HepG2 (cell line): ENCODE data around the gene ZWILCH. TPM values are rescaled to one million over a fixed set of nuclear protein-coding genes. Genes with fewer than 3 reads are reported as not detected.

Source experiments
- ATAC-seq: fragments of 200-7000 bp; cut with Tn5 transposase; 3 replicates; pipeline ENCODE4 v1.9.1; 2020; ENCODE audit warnings: mild to moderate bottlenecking, moderate library complexity
- BruUV-seq: library from RNA; stranded (reverse); fragments of 400-500 nt; replicated peaks from 2 replicates; lab custom pipeline; 2021; lab: Mats Ljungman, UMichigan
- CTCF ChIA-PET: fragments of 300-600 bp; formaldehyde crosslinking; extraction: SDS; loops from one replicate; lab custom pipeline; 2021; ENCODE audit warnings: low total read pairs, inconsistent platforms, low intra/inter-chr PET ratio; lab: Yijun Ruan, JAX
- POLR2A ChIA-PET: fragments of 350-600 bp; sonication (Branson Sonifier 250); formaldehyde crosslinking; loops from one replicate; lab custom pipeline; 2020; ENCODE audit warnings: antibody characterized with exemption, inconsistent platforms; lab: Yijun Ruan, JAX
- DNase-seq: peaks from one replicate; pipeline ENCODE4 v3.0.0-alpha.2; 2015; ENCODE audit warnings: low spot score
- FAIRE-seq: peaks from 3 replicates; lab custom pipeline; 2011; peaks lifted over from hg19 to GRCh38; lab: Jason Lieb, UNC
- H2AFZ ChIP-seq: one replicate; pipeline ENCODE4 v1.6.1; 2011; ENCODE audit warnings: low read length, inconsistent platforms
- H3K27ac ChIP-seq: fragments of 300-600 bp; 3 replicates; pipeline ENCODE4 v1.8.0; 2011; ENCODE audit warnings: mixed run types, mild to moderate bottlenecking, mixed read lengths, low read length, inconsistent platforms; ENCODE audit not compliant: insufficient read depth; ENCODE audit errors: extremely low read length
- H3K27me3 ChIP-seq, 2 experiments: fragments of 200-600 bp in 1 of 2; 2 replicates in 1 of 2; 3 replicates in 1 of 2; pipeline versions ENCODE4 v1.6.0 to v1.8.0; 2011; ENCODE audit warnings: low read length in 2 of 2, mild to moderate bottlenecking in 2 of 2, moderate library complexity in 2 of 2, inconsistent platforms in 1 of 2; ENCODE audit not compliant: insufficient read depth in 2 of 2, control insufficient read depth in 1 of 2
- H3K36me3 ChIP-seq, 2 experiments: fragments of 200-600 bp in 1 of 2; replicated peaks in 1 of 2; 2 replicates in 1 of 2; 3 replicates in 1 of 2; pipeline versions ENCODE4 v1.5.1 to v1.8.0; 2011; ENCODE audit warnings: low read length in 2 of 2, inconsistent platforms in 1 of 2; ENCODE audit not compliant: insufficient read depth in 2 of 2, control insufficient read depth in 1 of 2
- H3K4me1 ChIP-seq: 2 replicates; pipeline ENCODE4 v1.5.1; 2012; ENCODE audit warnings: low read length, inconsistent platforms; ENCODE audit not compliant: insufficient read depth
- H3K4me2 ChIP-seq: 2 replicates; pipeline ENCODE4 v1.6.0; 2011; ENCODE audit warnings: low read depth, low read length, inconsistent platforms
- H3K4me3 ChIP-seq, 3 experiments: fragments of 200-600 bp in 1 of 3; sonication (generic), shearing (Covaris generic) in 1 of 3; replicated peaks in 1 of 3; 2 replicates each; pipeline ENCODE4 v1.5.1; 2011 to 2016; ENCODE audit warnings: low read length in 3 of 3, inconsistent platforms in 2 of 3, low read depth in 2 of 3, mild to moderate bottlenecking in 2 of 3, control low read depth in 1 of 3, mixed read lengths in 1 of 3; ENCODE audit not compliant: insufficient read depth in 1 of 3
- H3K79me2 ChIP-seq: one replicate; pipeline ENCODE4 v1.6.1; 2011; ENCODE audit warnings: low read length, inconsistent platforms; ENCODE audit not compliant: insufficient read depth
- H3K9ac ChIP-seq: 2 replicates; pipeline ENCODE4 v1.6.0; 2011; ENCODE audit warnings: mild to moderate bottlenecking, low read depth, low read length, inconsistent platforms; ENCODE audit not compliant: insufficient read depth
- H3K9me3 ChIP-seq: 2 replicates; pipeline ENCODE4 v1.5.1; 2012; ENCODE audit warnings: mild to moderate bottlenecking, low read length
- H4K20me1 ChIP-seq: 2 replicates; pipeline ENCODE4 v1.6.0; 2011; ENCODE audit warnings: inconsistent platforms, mild to moderate bottlenecking, low read length, moderate library complexity; ENCODE audit not compliant: insufficient read depth
- AGO2 ChIP-seq: fragments of 200-400 bp; formaldehyde crosslinking; optimal IDR thresholded peaks from 2 replicates; pipeline ENCODE3; 2017; ENCODE audit warnings: mild to moderate bottlenecking, low read depth, low read length, moderate library complexity
- HNF4A ChIP-seq: sonication (generic); formaldehyde crosslinking; IDR thresholded peaks from 2 replicates; pipeline ENCODE4 v1.4.0; 2020; ENCODE audit warnings: missing genetic modification reagents
- HNRNPK ChIP-seq: fragments of 200-400 bp; formaldehyde crosslinking; IDR thresholded peaks from 2 replicates; pipeline ENCODE4 v1.6.1; 2018; ENCODE audit warnings: low read length, low read depth, moderate library complexity, mild to moderate bottlenecking; ENCODE audit not compliant: poor library complexity, severe bottlenecking
- KDM5A ChIP-seq: fragments of 200-600 bp; sonication (generic); IDR thresholded peaks from 2 replicates; pipeline ENCODE4 v1.7.0; 2018; ENCODE audit warnings: antibody characterized with exemption, mild to moderate bottlenecking, low read length, borderline replicate concordance
- MTF2 ChIP-seq: sonication (generic); formaldehyde crosslinking; IDR thresholded peaks from 2 replicates; pipeline ENCODE4 v1.5.0; 2020; ENCODE audit warnings: missing genetic modification reagents, borderline replicate concordance
- NFAT5 ChIP-seq: sonication (generic); formaldehyde crosslinking; IDR thresholded peaks from 2 replicates; pipeline ENCODE4 v1.4.0; 2020; ENCODE audit warnings: missing genetic modification reagents
- NFYB ChIP-seq: sonication (generic); formaldehyde crosslinking; IDR thresholded peaks from 2 replicates; pipeline ENCODE4 v1.4.0; 2020; ENCODE audit warnings: missing genetic modification reagents
- SALL2 ChIP-seq: sonication (generic); formaldehyde crosslinking; IDR thresholded peaks from 2 replicates; pipeline ENCODE4 v1.8.1; 2023; ENCODE audit warnings: mild to moderate bottlenecking, missing genetic modification reagents, inconsistent platforms
- ZNF180 ChIP-seq: sonication (generic); formaldehyde crosslinking; IDR thresholded peaks from 2 replicates; pipeline ENCODE4 v1.4.0; 2020; ENCODE audit warnings: low read depth, missing genetic modification reagents, borderline replicate concordance
- ZNF335 ChIP-seq: sonication (generic); formaldehyde crosslinking; IDR thresholded peaks from 2 replicates; pipeline ENCODE4 v1.4.0; 2020; ENCODE audit warnings: missing genetic modification reagents
- ZNF350 ChIP-seq: sonication (generic); formaldehyde crosslinking; IDR thresholded peaks from 2 replicates; pipeline ENCODE4 v1.4.0; 2020; ENCODE audit warnings: mild to moderate bottlenecking, low read depth, missing genetic modification reagents, borderline replicate concordance
- ZNF549 ChIP-seq: sonication (generic); formaldehyde crosslinking; IDR thresholded peaks from 2 replicates; pipeline ENCODE4 v1.5.0; 2020; ENCODE audit warnings: missing genetic modification reagents
- ZNF598 ChIP-seq: sonication (generic); formaldehyde crosslinking; IDR thresholded peaks from 2 replicates; pipeline ENCODE4 v1.5.1; 2020; ENCODE audit warnings: mild to moderate bottlenecking, missing genetic modification reagents, borderline replicate concordance
- ZNF720 ChIP-seq: sonication (generic); formaldehyde crosslinking; IDR thresholded peaks from 2 replicates; pipeline ENCODE4 v1.4.0; 2020; ENCODE audit warnings: missing genetic modification reagents
- ZNF83 ChIP-seq: sonication (generic); formaldehyde crosslinking; IDR thresholded peaks from 2 replicates; pipeline ENCODE4 v1.4.0; 2020; ENCODE audit warnings: missing genetic modification reagents, mild to moderate bottlenecking, borderline replicate concordance
- WGBS: methylation state at CpG from one replicate; pipeline ENCODE4 v1.1.6; 2017; ENCODE audit warnings: low lambda C conversion rate; 5-methylcytosine and 5-hydroxymethylcytosine counted together
- in situ Hi-C: cut with HindIII; loops from 2 replicates; pipeline ENCODE4 v1.10.0; 2017; ENCODE audit warnings: low pct_unique_long_range_greater_than_20kb; ENCODE audit not compliant: extremely low pct_ligation_motif_present
- intact Hi-C: fragments of 100-400 bp; cut with micrococcal nuclease; formaldehyde crosslinking; loops from one replicate; pipeline ENCODE4 v1.10.0; 2022; ENCODE audit not compliant: unreplicated experiment
- polyA plus RNA-seq, 8 experiments: library from polyadenylated mRNA; depleted of rRNA in 3 of 8; stranded (reverse) in 7 of 8; unstranded in 1 of 8; fragments of >200 nt; fragmentation: Illumina TruSeq in 4 of 8; extraction: Trizol in 4 of 8; gene quantifications; 2 replicates each; pipeline versions ENCODE4 v1.2.1 to v1.2.3, GENCODE V29; 2011 to 2016; ENCODE audit warnings: low read depth in 4 of 8, missing spikeins in 1 of 8, mixed read lengths in 1 of 8; ENCODE audit not compliant: insufficient read depth in 1 of 8
- total RNA-seq, 5 experiments: library from RNA; depleted of rRNA; stranded (reverse); fragments of >200 nt; fragmentation: Illumina TruSeq; extraction: Trizol; gene quantifications; 2 replicates each; pipeline ENCODE4 v1.2.3, GENCODE V29; 2016; ENCODE audit warnings: low read depth in 1 of 5

Gene ZWILCH
- total and polyA plus RNA-seq, 2 of the 13 experiments (the other 11 are each of a cell fraction or from before 2014, with no cell fraction given): 9.5 to 27.8 TPM

- H3K4me1 ChIP-seq: peaks cover 43% of the 10 kb centered on the region
- ATAC-seq (no peak), FAIRE-seq (no peak), DNase-seq (no peak)
- WGBS: 2% methylated on average over 4 of the region's 4 CpGs
- H3K9ac ChIP-seq: peak overlapping the region; percentile 96
- BruUV-seq: no TSS peak
- ChIA-PET POLR2A (interaction anchor here (1.4 kb wide), 2 partner anchors 9 to 589 kb away, joined by 3 to 8 read pairs; partner anchors contain the start of gene SNAPC5), CTCF (no interaction called here)
- H3K36me3 ChIP-seq: peaks cover 4 to 24% of the 10 kb centered on the region in 2 experiments; a peak in 4 of 5 replicates
- H4K20me1 ChIP-seq: peaks cover 25% of the 10 kb centered on the region
- no peaks in the 10 kb centered on the region for H3K9me3 ChIP-seq
- intact Hi-C loops (loop anchor here (5.0 kb wide), 1 partner anchor 61 kb away; the partner anchor contains the start of gene LCTL), in situ Hi-C loops (no loop called here)
- H3K27me3 ChIP-seq: peaks cover 0 to 5% of the 10 kb centered on the region in 2 experiments; a peak in 1 of 5 replicates
- peak overlapping the region; percentile 93 for H3K4me2 ChIP-seq
- peak overlapping the region; percentile 89 for H3K27ac ChIP-seq
- peaks cover 55% of the 10 kb centered on the region for H3K79me2 ChIP-seq
- peak overlapping the region; percentile 16 for H2AFZ ChIP-seq
- H3K4me3 ChIP-seq: peak overlapping the region; percentile 69 to 100 (median 88)
- TF ChIP-seq ZNF350 (CRISPR knock-in tag) (no peak), HNRNPK (no peak), NFAT5 (CRISPR knock-in tag) (no peak), ZNF598 (CRISPR knock-in tag) (no peak), NFYB (CRISPR knock-in tag) (no peak), KDM5A (no peak), ZNF83 (CRISPR knock-in tag) (no peak), MTF2 (CRISPR knock-in tag) (no peak), AGO2 (no peak), ZNF549 (CRISPR knock-in tag) (no peak), ZNF335 (no peak), ZNF720 (CRISPR knock-in tag) (no peak), ZNF180 (CRISPR knock-in tag) (no peak), SALL2 (no peak), HNF4A (no peak)
Measured at GRCh38 chr15:66505818-66506217, 692 bp downstream of the ZWILCH start.
